ENCODE results near the gene THRAP3.
"Not testable (repeated sequence)": the region's sequence is repeated elsewhere in the genome, so short reads cannot be mapped to it uniquely, and the experiment has no call there.

The THRAP3 gene

GRCh38 chr1:36206323-36206858, 17.9 kb upstream of the THRAP3 start:
- DNase-seq, result no peak

GRCh38 chr1:36207339-36207738, 16.9 kb upstream of the THRAP3 start:
- DNase-seq, result no peak

DNA sequence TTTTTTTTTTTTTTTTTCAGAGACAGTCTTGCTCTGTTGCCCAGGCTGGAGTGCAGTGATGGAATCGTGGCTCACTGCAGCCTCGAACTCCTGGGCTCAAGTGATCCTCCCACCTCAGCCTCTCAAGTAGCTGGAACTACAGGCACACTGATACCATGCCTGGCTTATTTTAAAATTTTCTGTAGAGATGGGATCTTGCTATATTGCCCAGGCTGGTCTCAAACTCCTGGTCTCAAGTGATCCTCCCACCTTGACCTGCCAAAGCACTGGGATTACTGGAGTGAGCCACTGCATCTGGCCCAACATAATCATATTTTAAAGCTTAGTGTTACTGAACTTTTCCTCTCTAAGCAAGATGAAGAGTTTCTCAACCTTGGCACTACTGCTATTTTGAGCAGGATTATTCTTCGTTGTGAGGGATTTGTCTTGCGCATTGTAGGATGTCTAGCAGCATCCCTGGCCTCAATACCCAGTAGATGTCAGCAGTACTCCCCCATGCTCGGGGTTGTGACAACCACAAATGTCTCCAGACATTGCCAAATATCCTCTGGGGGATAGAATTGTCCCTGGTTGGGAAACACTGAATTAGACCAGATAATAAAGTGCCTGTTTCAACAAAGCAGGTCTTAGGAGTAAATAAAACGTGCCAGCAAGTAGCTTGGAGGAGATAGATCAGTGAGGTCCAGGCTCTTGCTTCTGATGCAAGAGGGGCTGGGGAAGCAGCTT, 15.1 kb upstream of the THRAP3 start:
- DNase-seq, result no peak

DNA sequence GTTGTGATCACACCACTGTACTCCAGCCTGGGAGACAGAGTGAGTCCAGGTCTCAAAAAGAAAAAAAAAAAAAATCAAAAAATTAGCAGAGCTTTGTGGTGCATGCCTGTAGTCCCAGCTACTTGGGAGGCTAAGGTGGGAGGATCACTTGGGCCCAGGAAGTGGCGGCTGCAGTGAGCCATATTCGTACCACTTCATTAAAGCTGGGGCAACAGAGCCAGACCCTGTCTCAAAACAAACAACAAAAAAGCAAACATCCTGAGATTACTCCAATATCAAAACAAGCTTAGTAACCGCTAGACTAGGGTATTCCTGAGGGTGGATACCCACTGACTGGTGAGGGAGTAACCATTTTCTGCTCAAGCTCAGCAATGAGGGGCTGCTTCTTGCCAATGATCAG, 12.9 kb upstream of the THRAP3 start:
- no peak for DNase-seq

- DNase-seq, result no peak
Observed at GRCh38 chr1:36211841-36212240, 12.4 kb upstream of the THRAP3 start.

DNA sequence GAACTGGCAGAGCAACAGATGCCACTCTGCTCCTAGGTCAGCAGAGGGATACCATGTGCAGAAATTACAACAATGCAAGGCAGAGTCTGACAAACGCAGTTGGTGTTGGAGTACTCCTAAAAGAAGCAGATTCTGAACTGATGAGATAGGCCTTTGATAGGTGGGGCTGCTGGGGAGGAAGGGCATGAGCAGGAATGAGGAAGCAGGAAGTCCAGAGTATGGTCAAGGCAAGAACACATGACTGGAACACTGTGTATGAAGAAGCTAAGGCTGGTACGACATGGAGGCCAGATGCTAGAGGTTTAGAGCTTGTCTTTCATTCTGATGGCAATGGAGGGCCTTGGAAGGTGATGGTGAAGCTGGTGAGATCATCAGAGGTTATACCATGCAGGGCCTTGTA, 11.5 kb upstream of the THRAP3 start:
- no peak for DNase-seq

DNA sequence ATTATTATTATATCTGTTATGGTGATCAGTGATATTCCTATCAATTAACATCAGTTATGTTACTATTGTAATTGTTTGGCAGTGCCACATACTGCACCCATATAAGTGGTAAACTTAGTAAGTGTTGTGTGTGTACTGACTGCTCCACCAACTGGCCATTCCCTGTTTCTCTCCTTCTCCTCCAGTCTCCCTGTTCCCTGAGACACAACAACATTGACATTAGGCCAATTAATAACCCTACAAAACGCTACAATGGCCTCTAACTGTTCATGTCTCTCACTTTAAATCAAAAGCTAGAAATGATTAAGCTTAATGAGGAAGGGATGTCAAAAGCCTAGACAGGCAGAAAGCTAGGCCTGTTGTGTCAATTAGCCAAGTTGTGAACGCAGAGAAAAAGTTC, 6.6 kb upstream of the THRAP3 start:
- no peak for DNase-seq

- not testable (repeated sequence) for DNase-seq
Observed at GRCh38 chr1:36221901-36222300, 2.3 kb upstream of the THRAP3 start.

- no peak for DNase-seq
Observed at GRCh38 chr1:36222481-36223380, 1.5 kb upstream of the THRAP3 start.

- DNase-seq, result peak; percentile 43
Observed at GRCh38 chr1:36223381-36223995, 755 bp upstream of the THRAP3 start.

- DNase-seq, result no peak
Observed at GRCh38 chr1:36224537-36225282, 467 bp downstream of the THRAP3 start.

DNA sequence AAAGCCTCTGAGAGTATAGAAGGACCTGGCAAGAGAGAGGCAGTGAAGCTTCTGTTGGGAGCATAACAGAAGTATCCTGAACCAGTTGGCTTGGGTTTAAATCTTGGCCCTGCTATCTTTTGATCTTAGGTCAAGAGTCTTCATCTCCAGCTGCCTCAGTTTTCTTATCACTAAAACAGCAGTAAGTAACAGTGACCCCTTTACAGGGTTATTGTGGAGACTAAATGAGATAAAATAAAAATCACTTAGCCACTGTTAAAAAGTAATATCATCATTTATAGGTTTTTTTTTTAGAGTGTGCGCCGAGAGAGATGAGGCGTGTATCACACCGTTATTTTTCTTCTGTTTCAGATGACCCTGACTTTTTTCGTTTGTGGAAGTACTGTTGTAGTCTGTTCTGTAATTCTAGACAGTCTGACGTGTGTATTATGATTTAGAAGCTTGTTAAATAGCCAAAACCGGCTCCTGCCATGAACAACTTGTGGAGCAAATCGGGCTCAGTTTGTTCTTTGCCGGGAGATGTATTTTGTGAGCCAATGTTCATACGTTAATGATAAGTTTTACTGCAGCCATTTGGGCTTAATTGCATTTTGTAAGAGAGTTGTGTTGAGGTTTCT, 1.1 kb downstream of the THRAP3 start:
- no peak for DNase-seq

DNA sequence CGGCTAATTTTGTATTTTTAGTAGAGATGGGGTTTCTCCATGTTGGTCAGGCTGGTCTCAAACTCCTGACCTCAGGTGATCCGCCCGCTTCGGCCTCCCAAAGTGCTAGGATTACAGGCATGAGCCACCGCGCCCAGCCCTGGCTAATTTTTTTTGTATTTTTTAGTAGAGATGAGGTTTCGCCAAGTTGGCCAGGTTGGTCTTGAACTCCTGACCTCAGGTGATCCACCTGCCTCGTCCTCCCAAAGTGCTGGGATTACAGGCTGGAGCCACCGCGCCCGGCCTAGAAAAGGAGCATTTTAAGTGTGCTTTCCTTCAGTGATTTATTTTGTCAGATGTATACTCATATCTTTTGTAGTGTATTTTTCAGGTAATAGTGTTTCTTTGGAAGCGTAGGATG, 6.0 kb downstream of the THRAP3 start:
- DNase-seq, result not testable (repeated sequence)

DNA sequence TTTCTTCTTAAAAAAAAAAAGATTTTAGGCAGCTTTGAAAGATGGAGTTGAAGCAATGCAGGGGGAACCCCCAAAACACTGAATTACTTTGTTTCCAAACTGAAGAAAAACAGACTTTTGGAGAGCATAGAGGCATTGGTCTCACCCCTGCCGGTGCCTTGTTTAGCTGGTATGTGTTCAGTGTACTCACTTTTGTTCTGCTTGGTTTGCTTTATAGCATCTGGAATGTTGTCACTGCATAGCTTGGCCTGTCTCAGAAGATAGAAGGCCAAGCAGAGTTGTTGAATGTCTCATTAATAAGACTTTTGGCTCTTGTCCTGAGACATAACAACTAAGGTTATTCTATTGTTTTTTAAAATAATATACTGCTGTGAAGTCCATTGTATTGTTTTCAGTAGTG, 6.9 kb downstream of the THRAP3 start:
- no peak for DNase-seq

DNA sequence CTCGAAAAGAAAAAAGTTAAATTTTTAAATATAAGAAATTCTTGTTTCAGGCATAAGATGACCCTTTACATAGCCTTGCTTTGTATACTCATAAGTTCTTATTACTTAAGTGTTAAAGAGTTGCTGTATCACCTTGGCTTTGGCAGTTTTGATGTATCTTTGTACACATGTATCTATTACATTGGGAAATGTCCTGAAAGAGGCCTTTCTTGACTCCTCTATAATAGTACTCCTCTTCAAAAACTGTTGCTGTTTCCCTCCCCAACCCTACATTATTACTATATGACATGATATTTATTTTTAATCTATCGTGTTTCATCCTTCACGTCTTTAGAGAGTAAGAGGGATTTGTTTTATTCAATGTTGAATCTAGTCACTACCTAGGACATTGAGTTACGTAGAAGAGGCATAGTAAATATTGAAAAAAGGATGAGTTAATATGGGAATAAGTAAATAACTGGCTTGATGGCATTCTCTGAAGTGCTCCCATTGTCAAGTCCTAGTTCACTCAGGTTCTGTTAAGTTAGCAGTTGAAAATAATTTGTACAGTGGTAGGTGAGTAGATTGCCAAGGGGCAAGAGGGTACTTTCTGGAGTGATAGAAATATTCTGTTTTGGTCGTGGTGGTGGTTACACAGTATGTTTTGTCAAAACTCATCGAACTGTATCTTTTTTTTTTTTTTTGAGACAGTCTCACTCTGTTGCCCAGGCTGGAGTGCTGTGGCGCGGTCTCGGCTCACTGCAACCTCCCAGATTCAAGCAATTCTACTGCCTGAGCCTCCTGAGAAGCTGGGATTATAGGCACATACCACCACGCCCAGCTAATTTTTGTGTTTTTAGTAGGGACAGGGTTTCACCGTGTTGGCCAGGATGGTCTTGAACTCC, 8.2 kb downstream of the THRAP3 start:
- no peak for DNase-seq

- no peak for DNase-seq
Observed at GRCh38 chr1:36236302-36236701, 12.1 kb downstream of the THRAP3 start.

- no peak for DNase-seq
Observed at GRCh38 chr1:36238433-36238832, 14.2 kb downstream of the THRAP3 start.

GRCh38 chr1:36239941-36240637, 15.8 kb downstream of the THRAP3 start:
- DNase-seq, result no peak

DNA sequence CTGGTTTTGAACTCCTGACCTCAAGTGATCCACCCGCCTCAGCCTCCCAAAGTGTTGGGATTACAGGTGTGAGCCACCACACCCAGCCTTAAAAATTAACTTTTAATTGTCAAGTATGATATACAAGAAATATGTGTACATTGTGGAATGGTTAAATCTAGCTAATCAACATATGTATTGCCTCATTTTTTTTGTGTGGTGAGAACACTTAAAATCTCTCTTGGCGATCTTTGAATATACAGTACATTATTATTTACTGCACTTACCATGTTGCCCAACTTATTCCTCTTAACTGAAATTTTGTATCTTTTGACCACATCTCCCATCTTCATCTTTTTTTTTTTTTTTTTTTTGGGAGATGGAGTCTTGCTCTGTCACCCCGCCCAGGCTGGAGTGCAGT, 23.3 kb downstream of the THRAP3 start:
- DNase-seq, result no peak

GRCh38 chr1:36248250-36248894, 24.1 kb downstream of the THRAP3 start:
- DNase-seq, result no peak
